IMR-90 (cell line): ENCODE results near the gene KRT16. TPM values are rescaled to one million over a fixed set of nuclear protein-coding genes. Genes with fewer than 3 reads are reported as not detected.

Experiments used
- ATAC-seq: fragments of 200-7000 bp; cut with Tn5 transposase; 2 replicates; pipeline ENCODE4 v1.9.1; 2020; ENCODE audit warnings: low read depth, mild to moderate bottlenecking, moderate library complexity
- BruUV-seq: library from RNA; stranded (reverse); fragments of 400-500 nt; replicated peaks from 2 replicates; lab custom pipeline; 2021; lab: Mats Ljungman, UMichigan
- CTCF ChIA-PET: fragments of 300-600 bp; formaldehyde crosslinking; extraction: SDS; loops from one replicate; lab custom pipeline; 2021; ENCODE audit warnings: antibody characterized with exemption; lab: Yijun Ruan, JAX
- POLR2A ChIA-PET: fragments of 300-600 bp; sonication (Branson Sonifier 250); formaldehyde crosslinking; loops from one replicate; lab custom pipeline; 2022; ENCODE audit warnings: antibody characterized with exemption; ENCODE audit not compliant: unreplicated experiment; lab: Charles Lee
- DNase-seq: peaks from one replicate; pipeline ENCODE4 v3.0.0; 2013
- H2AFZ ChIP-seq: replicated peaks from 2 replicates; pipeline ENCODE3; 2013; ENCODE audit warnings: low read length, mild to moderate bottlenecking; ENCODE audit not compliant: poor library complexity
- H2AK5ac ChIP-seq: 2 replicates; pipeline ENCODE4 v1.6.1; 2013; ENCODE audit warnings: low read depth, low read length, inconsistent platforms
- H2AK9ac ChIP-seq: replicated peaks from 2 replicates; pipeline ENCODE3; 2013; ENCODE audit warnings: mild to moderate bottlenecking, low read depth, low read length, moderate library complexity; ENCODE audit not compliant: poor library complexity
- H2BK120ac ChIP-seq: 2 replicates; pipeline ENCODE4 v1.6.1; 2013; ENCODE audit warnings: low read depth, low read length, inconsistent platforms
- H2BK15ac ChIP-seq: 3 replicates; pipeline ENCODE4 v1.6.1; 2013; ENCODE audit warnings: low read depth, low read length, inconsistent platforms
- H2BK20ac ChIP-seq: 2 replicates; pipeline ENCODE4 v1.6.1; 2013; ENCODE audit warnings: low read depth, mild to moderate bottlenecking, inconsistent platforms, low read length, moderate library complexity
- H2BK5ac ChIP-seq: 2 replicates; pipeline ENCODE4 v1.6.1; 2013; ENCODE audit warnings: mild to moderate bottlenecking, low read depth, low read length, inconsistent platforms; ENCODE audit not compliant: poor library complexity, severe bottlenecking
- H3K14ac ChIP-seq: replicated peaks from 2 replicates; pipeline ENCODE4 v1.6.1; 2013; ENCODE audit warnings: low read depth, low read length, inconsistent platforms
- H3K18ac ChIP-seq: 2 replicates; pipeline ENCODE4 v1.6.1; 2013; ENCODE audit warnings: low read depth, low read length, control low read depth
- H3K23ac ChIP-seq: 2 replicates; pipeline ENCODE4 v1.6.1; 2013; ENCODE audit warnings: low read depth, low read length, inconsistent platforms
- H3K27ac ChIP-seq: 2 replicates; pipeline ENCODE4 v1.5.1; 2013; ENCODE audit warnings: mild to moderate bottlenecking, control low read depth, low read length; ENCODE audit not compliant: insufficient read depth
- H3K27me3 ChIP-seq: 2 replicates; pipeline ENCODE4 v1.6.1; 2013; ENCODE audit warnings: low read length; ENCODE audit not compliant: control insufficient read depth, insufficient read depth
- H3K36me3 ChIP-seq: 2 replicates; pipeline ENCODE4 v1.6.1; 2013; ENCODE audit warnings: low read length, mixed read lengths; ENCODE audit not compliant: control insufficient read depth, insufficient read depth
- H3K4ac ChIP-seq: 2 replicates; pipeline ENCODE4 v1.6.1; 2013; ENCODE audit warnings: low read depth, low read length, inconsistent platforms
- H3K4me1 ChIP-seq: 2 replicates; pipeline ENCODE4 v1.6.1; 2013; ENCODE audit warnings: low read length, mixed read lengths; ENCODE audit not compliant: control insufficient read depth, insufficient read depth
- H3K4me2 ChIP-seq: 2 replicates; pipeline ENCODE4 v1.6.1; 2013; ENCODE audit warnings: low read depth, mild to moderate bottlenecking, control low read depth, low read length, moderate library complexity
- H3K4me3 ChIP-seq: 2 replicates; pipeline ENCODE4 v1.5.1; 2013; ENCODE audit warnings: low read depth, mild to moderate bottlenecking, control low read depth, low read length, moderate library complexity; ENCODE audit not compliant: insufficient read depth
- H3K56ac ChIP-seq: 2 replicates; pipeline ENCODE4 v1.6.1; 2013; ENCODE audit warnings: low read length, inconsistent platforms; ENCODE audit not compliant: insufficient read depth; ENCODE audit errors: extremely low read depth
- H3K79me1 ChIP-seq, 2 experiments: 2 replicates each; pipeline ENCODE4 v1.6.1; 2013; ENCODE audit warnings: low read length in 2 of 2, inconsistent platforms in 1 of 2, low read depth in 1 of 2
- H3K9ac ChIP-seq: 2 replicates; pipeline ENCODE4 v1.6.1; 2013; ENCODE audit warnings: low read depth, low read length, control low read depth
- H3K9me1 ChIP-seq: 2 replicates; pipeline ENCODE4 v1.6.1; 2013; ENCODE audit warnings: low read length, inconsistent platforms; ENCODE audit not compliant: insufficient read depth
- H3K9me3 ChIP-seq: 2 replicates; pipeline ENCODE4 v1.6.1; 2013; ENCODE audit warnings: low read length; ENCODE audit not compliant: control insufficient read depth, insufficient read depth
- H4K20me1 ChIP-seq: 2 replicates; pipeline ENCODE4 v1.6.1; 2013; ENCODE audit warnings: low read length, inconsistent platforms; ENCODE audit not compliant: insufficient read depth
- H4K5ac ChIP-seq: 2 replicates; pipeline ENCODE4 v1.6.1; 2013; ENCODE audit warnings: mild to moderate bottlenecking, low read depth, low read length, control low read depth
- H4K8ac ChIP-seq, 2 experiments: 2 replicates each; pipeline ENCODE4 v1.6.1; 2013; ENCODE audit warnings: low read depth in 2 of 2, low read length in 2 of 2, control low read depth in 1 of 2, inconsistent platforms in 1 of 2
- H4K91ac ChIP-seq: 2 replicates; pipeline ENCODE4 v1.6.1; 2013; ENCODE audit warnings: low read depth, low read length, inconsistent platforms; ENCODE audit not compliant: insufficient read depth
- BHLHE40 ChIP-seq: fragments of 150-350 bp; IDR thresholded peaks from 2 replicates; pipeline ENCODE4 v1.6.1; 2016; ENCODE audit warnings: mild to moderate bottlenecking, low read depth, low read length
- CEBPB ChIP-seq: IDR thresholded peaks from 2 replicates; pipeline ENCODE4 v1.6.1; 2012; ENCODE audit warnings: low read depth, low read length, improper control_type of control experiment
- FOS ChIP-seq: fragments of 150-350 bp; IDR thresholded peaks from 2 replicates; pipeline ENCODE4 v1.6.1; 2016; ENCODE audit warnings: low read depth, low read length
- MXI1 ChIP-seq: IDR thresholded peaks from 2 replicates; pipeline ENCODE4 v1.6.1; 2012; ENCODE audit warnings: low read depth, mild to moderate bottlenecking, low read length, moderate library complexity, borderline replicate concordance
- POLR2A ChIP-seq: IDR thresholded peaks from 2 replicates; pipeline ENCODE4 v1.6.1; 2012; ENCODE audit warnings: mild to moderate bottlenecking, low read depth, low read length
- RAD21 ChIP-seq: IDR thresholded peaks from 2 replicates; pipeline ENCODE4 v1.6.1; 2012; ENCODE audit warnings: low read length, improper control_type of control experiment
- RFX5 ChIP-seq: IDR thresholded peaks from 2 replicates; pipeline ENCODE4 v1.8.0; 2012; ENCODE audit warnings: low read depth, mild to moderate bottlenecking, low read length, moderate library complexity
- SMC3 ChIP-seq: fragments of 150-350 bp; IDR thresholded peaks from 2 replicates; pipeline ENCODE4 v1.6.1; 2016; ENCODE audit warnings: low read depth, mild to moderate bottlenecking, antibody characterized with exemption, low read length, moderate library complexity
- WGBS, 2 experiments: methylation state at CpG; one replicate each; pipeline versions ENCODE4 v1.1.5 to v1.1.7; 2013; ENCODE audit warnings: missing lambda C conversion rate in 2 of 2; ENCODE audit not compliant: insufficient read length in 1 of 2; ENCODE audit errors: extremely low coverage in 2 of 2; 5-methylcytosine and 5-hydroxymethylcytosine counted together
- dilution Hi-C: fragments of 300-500 bp; cut with HindIII; formaldehyde crosslinking; loops from one replicate; pipeline ENCODE4 v1.14.3; 2018; ENCODE audit warnings: low sequenced_read_pairs; ENCODE audit not compliant: unreplicated experiment
- in situ Hi-C: fragments of 300-500 bp; cut with MboI; formaldehyde crosslinking; loops from 3 replicates; pipeline ENCODE4 v1.14.3; 2019; ENCODE audit warnings: low sequenced_read_pairs, inconsistent platforms, mixed read lengths
- intact Hi-C: fragments of 100-400 bp; cut with micrococcal nuclease; formaldehyde crosslinking; loops from 2 replicates; pipeline ENCODE4 v1.10.0; 2022
- polyA plus RNA-seq, 3 experiments: library from polyadenylated mRNA; depleted of rRNA; stranded (reverse); fragments of >200 nt; gene quantifications; 2 replicates each; pipeline ENCODE4 v1.2.3, GENCODE V29; 2012; ENCODE audit warnings: low replicate concordance in 1 of 3
- total RNA-seq: library from RNA; depleted of rRNA; stranded (reverse); fragments of >200 nt; gene quantifications from 2 replicates; pipeline ENCODE4 v1.2.3, GENCODE V29; 2012
- TF ChIP-seq, protein P1 (sequence below): fragments of 150-350 bp; IDR thresholded peaks from 2 replicates; pipeline ENCODE4 v1.6.1; 2016; ENCODE audit warnings: low read depth, mild to moderate bottlenecking, low read length, moderate library complexity, borderline replicate concordance
- TF ChIP-seq, protein P2 (sequence below): conservative IDR thresholded peaks from 2 replicates; pipeline ENCODE4 v1.5.1; 2012; ENCODE audit warnings: mild to moderate bottlenecking, low read depth, low read length, improper control_type of control experiment
- TF ChIP-seq, protein P3 (sequence below): fragments of 150-350 bp; IDR thresholded peaks from 2 replicates; pipeline ENCODE4 v1.6.1; 2017; ENCODE audit warnings: mild to moderate bottlenecking, antibody characterized with exemption, low read length, low read depth

The KRT16 gene
- total and polyA plus RNA-seq, 2 of the 4 experiments (the other 2 are of a cell fraction), result not detected

DNA sequence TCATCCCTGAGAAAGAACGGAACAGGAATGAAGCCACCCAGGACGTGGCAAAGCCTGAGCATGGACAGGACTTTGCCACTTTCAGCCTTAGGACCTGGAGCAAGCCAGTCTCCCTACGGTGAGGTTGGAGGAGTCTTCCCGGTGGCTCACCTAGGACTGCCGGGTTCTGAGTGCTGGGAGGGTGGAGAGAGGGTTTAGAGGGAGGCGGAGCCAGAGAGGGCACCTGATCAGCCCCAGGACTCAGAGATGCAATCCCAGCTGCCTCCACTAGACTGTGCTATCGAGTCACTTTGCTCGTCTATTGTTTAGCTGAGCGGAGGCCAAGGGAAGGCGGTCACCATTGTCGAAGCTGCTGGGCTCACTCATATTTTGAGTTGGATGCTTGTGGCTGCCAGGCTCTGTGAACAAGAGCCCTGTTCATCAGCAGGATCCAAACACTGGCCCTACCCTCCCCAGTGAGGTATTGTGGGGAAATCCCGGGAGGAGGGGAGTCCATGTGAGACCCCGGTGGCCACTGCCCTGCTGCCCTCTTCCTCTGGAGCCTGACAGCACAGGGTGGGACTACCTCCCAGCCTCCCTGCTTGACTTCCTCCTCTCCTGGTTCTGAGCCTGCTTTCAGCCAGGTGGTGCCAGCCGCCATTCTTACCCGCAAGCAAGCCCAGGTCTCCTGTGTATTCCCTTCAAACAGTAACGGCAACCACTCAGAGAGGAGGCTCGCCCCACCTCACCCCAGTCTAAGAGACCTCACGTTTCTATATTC, 32.9 kb downstream of the KRT16 start (continued):
- TF ChIP-seq, protein P1, sequence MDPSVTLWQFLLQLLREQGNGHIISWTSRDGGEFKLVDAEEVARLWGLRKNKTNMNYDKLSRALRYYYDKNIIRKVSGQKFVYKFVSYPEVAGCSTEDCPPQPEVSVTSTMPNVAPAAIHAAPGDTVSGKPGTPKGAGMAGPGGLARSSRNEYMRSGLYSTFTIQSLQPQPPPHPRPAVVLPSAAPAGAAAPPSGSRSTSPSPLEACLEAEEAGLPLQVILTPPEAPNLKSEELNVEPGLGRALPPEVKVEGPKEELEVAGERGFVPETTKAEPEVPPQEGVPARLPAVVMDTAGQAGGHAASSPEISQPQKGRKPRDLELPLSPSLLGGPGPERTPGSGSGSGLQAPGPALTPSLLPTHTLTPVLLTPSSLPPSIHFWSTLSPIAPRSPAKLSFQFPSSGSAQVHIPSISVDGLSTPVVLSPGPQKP, result no peak

DNA sequence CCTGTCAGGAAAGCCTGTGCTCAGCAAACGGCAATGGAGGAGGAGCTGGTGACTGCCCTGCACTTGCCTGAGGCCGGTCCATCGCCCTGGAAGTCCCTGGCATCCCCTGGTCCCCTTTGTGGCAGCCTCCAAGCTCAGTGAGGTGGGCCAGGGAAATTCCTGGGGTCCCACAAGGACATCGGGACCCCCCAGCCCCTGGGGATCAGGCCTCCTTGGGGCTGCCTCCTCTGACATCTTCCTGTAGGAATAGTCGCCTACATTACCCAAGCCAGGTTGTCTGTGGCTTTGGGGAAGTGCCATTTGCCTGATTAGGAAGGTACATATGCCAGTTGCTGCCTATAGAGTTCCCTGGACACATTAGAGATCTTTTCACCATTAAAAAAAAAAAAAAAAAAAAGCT, 33.6 kb downstream of the KRT16 start:
- no TSS peak for BruUV-seq
- ATAC-seq (no peak), DNase-seq (no peak)
- Histone ChIP-seq H3K36me3 (no peaks in the 10 kb centered on the region), H4K20me1 (no peaks in the 10 kb centered on the region), H3K4ac (no peak overlapping the region), H4K91ac (no peak overlapping the region), H2AFZ (no peak overlapping the region), H2BK15ac (no peak overlapping the region), H2BK20ac (no peak overlapping the region), H3K9me1 (no peaks in the 10 kb centered on the region), H3K18ac (no peak overlapping the region), H3K4me1 (no peaks in the 10 kb centered on the region), H3K4me3 (no peak overlapping the region), H4K5ac (no peak overlapping the region), H3K23ac (no peak overlapping the region), H3K9ac (no peak overlapping the region), H3K4me2 (no peak overlapping the region), H3K56ac (no peak overlapping the region), H2BK120ac (no peak overlapping the region), H2AK9ac (no peak overlapping the region), H2BK5ac (no peak overlapping the region), H3K27me3 (peaks cover 37% of the 10 kb centered on the region), H3K9me3 (no peaks in the 10 kb centered on the region), H4K8ac (no peak overlapping the region), H3K14ac (no peak overlapping the region), H3K27ac (no peak overlapping the region), H3K79me1 (no peaks in the 10 kb centered on the region), H2AK5ac (no peak overlapping the region)
- intact Hi-C loops, result no loop called here
- dilution Hi-C loops, result no loop called here
- CTCF ChIA-PET, result interaction anchor here (1.2 kb wide), 1 partner anchor 21 kb away, joined by 3 read pairs; no protein-coding TSS in a partner anchor
- 60% methylated on average over 1 of the region's 5 CpGs; no CpG with 5 or more reads in 1 of the 2 experiments for WGBS, 2 experiments
- in situ Hi-C loops, result no loop called here
- POLR2A ChIA-PET, result interaction anchor here (0.6 kb wide), 1 partner anchor 128 kb away, joined by 5 read pairs; no protein-coding TSS in a partner anchor
- TF ChIP-seq BHLHE40 (no peak), FOS (no peak), MXI1 (no peak), RFX5 (no peak), POLR2A (no peak), SMC3 (no peak), CEBPB (no peak), RAD21 (no peak)
- TF ChIP-seq, protein P2, sequence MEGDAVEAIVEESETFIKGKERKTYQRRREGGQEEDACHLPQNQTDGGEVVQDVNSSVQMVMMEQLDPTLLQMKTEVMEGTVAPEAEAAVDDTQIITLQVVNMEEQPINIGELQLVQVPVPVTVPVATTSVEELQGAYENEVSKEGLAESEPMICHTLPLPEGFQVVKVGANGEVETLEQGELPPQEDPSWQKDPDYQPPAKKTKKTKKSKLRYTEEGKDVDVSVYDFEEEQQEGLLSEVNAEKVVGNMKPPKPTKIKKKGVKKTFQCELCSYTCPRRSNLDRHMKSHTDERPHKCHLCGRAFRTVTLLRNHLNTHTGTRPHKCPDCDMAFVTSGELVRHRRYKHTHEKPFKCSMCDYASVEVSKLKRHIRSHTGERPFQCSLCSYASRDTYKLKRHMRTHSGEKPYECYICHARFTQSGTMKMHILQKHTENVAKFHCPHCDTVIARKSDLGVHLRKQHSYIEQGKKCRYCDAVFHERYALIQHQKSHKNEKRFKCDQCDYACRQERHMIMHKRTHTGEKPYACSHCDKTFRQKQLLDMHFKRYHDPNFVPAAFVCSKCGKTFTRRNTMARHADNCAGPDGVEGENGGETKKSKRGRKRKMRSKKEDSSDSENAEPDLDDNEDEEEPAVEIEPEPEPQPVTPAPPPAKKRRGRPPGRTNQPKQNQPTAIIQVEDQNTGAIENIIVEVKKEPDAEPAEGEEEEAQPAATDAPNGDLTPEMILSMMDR, result no peak
- TF ChIP-seq, protein P1, result no peak
- TF ChIP-seq, protein P3, sequence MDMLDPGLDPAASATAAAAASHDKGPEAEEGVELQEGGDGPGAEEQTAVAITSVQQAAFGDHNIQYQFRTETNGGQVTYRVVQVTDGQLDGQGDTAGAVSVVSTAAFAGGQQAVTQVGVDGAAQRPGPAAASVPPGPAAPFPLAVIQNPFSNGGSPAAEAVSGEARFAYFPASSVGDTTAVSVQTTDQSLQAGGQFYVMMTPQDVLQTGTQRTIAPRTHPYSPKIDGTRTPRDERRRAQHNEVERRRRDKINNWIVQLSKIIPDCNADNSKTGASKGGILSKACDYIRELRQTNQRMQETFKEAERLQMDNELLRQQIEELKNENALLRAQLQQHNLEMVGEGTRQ, result no peak
